ENCODE results near the gene BCAR3. TPM values are rescaled to one million over a fixed set of nuclear protein-coding genes. Genes with fewer than 3 reads are reported as not detected.
A peak's percentile ranks its signal among the peaks of the same experiment; 100 is the strongest.

BCAR3 gene
- total RNA-seq, 6 donors from 2014 or later, result 26.3 to 48.8 (median 31.9) TPM

- peaks cover 0 to 86% (median 22%) of the 10 kb centered on the region in 4 donors for H3K36me3 ChIP-seq
- peak overlapping the region in 1 of 4 donors; percentile 74 for H3K27ac ChIP-seq
- H3K4me1 ChIP-seq, result peaks cover 13 to 33% (median 19%) of the 10 kb centered on the region in 4 donors
- ATAC-seq (ENCODE audit: low FRiP score in 2 of 2), result no peak
- no peaks in the 10 kb centered on the region for H3K27me3 ChIP-seq
- H3K4me3 ChIP-seq, result no peak overlapping the region
- TF ChIP-seq CTCF (IDR thresholded peaks at IDR 0.05), result no peak
- TF ChIP-seq EP300 (IDR thresholded peaks at IDR 0.05), result no peak
- TF ChIP-seq POLR2AphosphoS5 (IDR thresholded peaks at IDR 0.05), result no peak
- TF ChIP-seq POLR2A (IDR thresholded peaks at IDR 0.05), result no peak
- DNase-seq, result peak in 1 of 2 donors; percentile 38
- no peaks in the 10 kb centered on the region for H3K9me3 ChIP-seq
- WGBS, 2 donors, result 92 to 95% methylated on average over 20 to 23 of the region's 23 CpGs
Observed at GRCh38 chr1:93581917-93582850, 99.5 kb downstream of the BCAR3 start.

GRCh38 chr1:93579891-93580290 lies 101.7 kb downstream of the BCAR3 start:
- TF ChIP-seq POLR2A (IDR thresholded peaks at IDR 0.05) (peak in 1 of 4 donors; percentile 24), EP300 (IDR thresholded peaks at IDR 0.05) (no peak), POLR2AphosphoS5 (IDR thresholded peaks at IDR 0.05) (no peak), CTCF (IDR thresholded peaks at IDR 0.05) (no peak)

GRCh38 chr1:93578911-93579825 lies 102.5 kb downstream of the BCAR3 start:
- H3K4me3 ChIP-seq, result no peak overlapping the region
- H3K4me1 ChIP-seq, result peaks cover 7 to 20% (median 13%) of the 10 kb centered on the region in 4 donors
- TF ChIP-seq POLR2AphosphoS5 (IDR thresholded peaks at IDR 0.05) (no peak), EP300 (IDR thresholded peaks at IDR 0.05) (no peak), CTCF (IDR thresholded peaks at IDR 0.05) (no peak), POLR2A (IDR thresholded peaks at IDR 0.05) (no peak)
- no peaks in the 10 kb centered on the region for H3K27me3 ChIP-seq
- WGBS, 2 donors, result 92 to 100% methylated on average over 3 to 11 of the region's 11 CpGs
- H3K27ac ChIP-seq, result peak overlapping the region in 3 of 4 donors; percentile 44 to 59 (median 58)
- H3K36me3 ChIP-seq, result peaks cover 4 to 94% (median 40%) of the 10 kb centered on the region in 4 donors
- ATAC-seq (ENCODE audit: low FRiP score in 2 of 2) (no peak), DNase-seq (peak in 1 of 2 donors; percentile 27)
- no peaks in the 10 kb centered on the region for H3K9me3 ChIP-seq

More at GRCh38 chr1:93579891-93580290, 101.7 kb downstream of the BCAR3 start:
- H3K27ac ChIP-seq, result peak overlapping the region in 3 of 4 donors; percentile 44 to 59 (median 58)
- H3K27me3 ChIP-seq, result no peaks in the 10 kb centered on the region
- no peaks in the 10 kb centered on the region for H3K9me3 ChIP-seq
- DNase-seq, result peak in 1 of 2 donors; percentile 64
- H3K4me3 ChIP-seq, result no peak overlapping the region
- H3K36me3 ChIP-seq, result peaks cover 4 to 94% (median 36%) of the 10 kb centered on the region in 4 donors
- peak in 1 of 2 donors; percentile 5 for ATAC-seq (ENCODE audit: low FRiP score in 2 of 2)
- WGBS, 2 donors, result 60 to 85% methylated on average over 1 to 5 of the region's 5 CpGs
- peaks cover 7 to 23% (median 13%) of the 10 kb centered on the region in 4 donors for H3K4me1 ChIP-seq

- 95 to 98% methylated on average over 6 of the region's 6 CpGs for WGBS, 2 donors
- no peaks in the 10 kb centered on the region for H3K9me3 ChIP-seq
- H3K4me3 ChIP-seq, result no peak overlapping the region
- H3K4me1 ChIP-seq, result peaks cover 3 to 14% (median 13%) of the 10 kb centered on the region in 4 donors
- no peaks in the 10 kb centered on the region for H3K27me3 ChIP-seq
- peaks cover 4 to 90% (median 39%) of the 10 kb centered on the region in 4 donors for H3K36me3 ChIP-seq
- DNase-seq (no peak), ATAC-seq (ENCODE audit: low FRiP score in 2 of 2) (no peak)
- H3K27ac ChIP-seq, result peak overlapping the region in 2 of 4 donors; percentile 44 to 59
- TF ChIP-seq CTCF (IDR thresholded peaks at IDR 0.05) (no peak), EP300 (IDR thresholded peaks at IDR 0.05) (no peak), POLR2A (IDR thresholded peaks at IDR 0.05) (no peak), POLR2AphosphoS5 (IDR thresholded peaks at IDR 0.05) (no peak)
Observed at GRCh38 chr1:93578433-93578830, 103.2 kb downstream of the BCAR3 start.
